CD4-positive, alpha-beta T cell treated with Interleukin-4 for 4 hours (primary cell): ENCODE measurements around the gene PRR18.

Experiments used
- DNase-seq: peaks from one replicate; pipeline ENCODE4 v3.0.0-alpha.2; 2020

Gene PRR18

DNA sequence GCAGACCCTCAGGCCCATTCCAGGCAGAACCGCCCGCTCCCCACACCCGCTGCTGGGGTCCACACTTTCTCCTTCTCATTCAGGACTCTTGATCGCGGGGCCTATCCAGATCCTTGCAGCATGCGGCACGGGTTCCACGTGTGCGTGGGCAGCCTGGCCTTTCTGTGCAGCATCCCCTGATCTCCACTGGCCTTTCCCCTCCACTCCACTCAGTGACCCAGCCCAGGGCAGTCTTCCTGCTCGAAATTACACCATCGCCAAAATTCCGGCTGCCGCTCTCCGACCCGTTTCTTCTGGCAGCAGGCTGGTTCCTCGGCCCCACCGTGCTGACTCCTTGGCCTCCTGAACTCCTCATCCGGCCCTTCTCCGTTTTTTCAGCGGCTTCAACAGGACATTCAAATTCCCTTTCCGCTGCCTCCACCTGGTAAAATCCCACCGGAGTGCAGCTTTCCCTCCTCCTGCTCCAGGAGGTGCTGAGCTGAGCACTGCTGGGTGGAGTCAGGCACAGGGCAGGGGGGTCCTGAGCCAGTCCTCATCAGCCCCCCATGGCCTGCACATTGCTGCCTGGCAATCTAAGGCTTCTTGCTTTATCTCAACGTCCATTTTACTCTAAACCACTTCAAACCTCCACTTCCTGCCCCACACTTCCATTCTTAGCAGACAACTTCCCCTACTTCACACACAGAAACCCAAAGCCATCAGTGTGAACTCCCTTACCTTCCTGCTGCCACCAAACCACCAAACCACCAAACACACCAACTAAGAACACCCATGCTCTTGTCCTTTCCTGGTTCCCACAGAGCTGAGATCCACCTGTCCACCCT lies 25.2 kb upstream of the PRR18 start:
- DNase-seq, result peak; percentile 48

- no peak for DNase-seq
Measured at GRCh38 chr6:166331503-166332415, 23.6 kb upstream of the PRR18 start.

- no peak for DNase-seq
Measured at GRCh38 chr6:166330612-166331011, 22.4 kb upstream of the PRR18 start.

DNA sequence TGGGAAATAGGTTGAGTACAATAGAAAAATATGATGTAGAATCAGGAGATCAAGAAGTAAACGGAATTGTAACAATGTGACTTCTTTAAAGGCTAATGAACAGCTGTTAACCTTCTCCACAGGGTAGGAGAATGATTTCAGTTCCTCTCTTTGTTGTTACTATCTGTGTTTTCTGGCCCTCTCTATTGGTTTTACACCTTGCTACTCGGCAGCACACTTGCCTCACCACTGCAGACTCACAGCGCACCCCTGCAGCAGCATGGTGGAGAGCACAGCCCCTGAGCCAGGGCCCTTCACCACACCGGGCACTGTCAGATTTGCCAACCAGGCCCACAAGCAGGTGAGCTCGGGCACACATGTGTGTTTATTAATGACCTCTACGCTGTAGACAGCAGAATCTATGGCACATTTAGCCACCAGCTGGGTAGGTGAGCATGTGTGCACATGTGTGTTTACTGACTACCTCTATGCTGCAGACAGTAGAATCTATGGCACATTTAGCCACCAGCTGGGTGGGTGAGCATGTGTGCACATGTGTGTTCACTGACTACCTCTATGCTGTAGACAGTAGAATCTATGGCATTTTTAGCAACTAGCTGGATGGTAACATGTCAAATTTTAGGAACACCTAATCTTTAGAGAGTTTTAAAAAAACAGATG lies 17.3 kb upstream of the PRR18 start:
- DNase-seq, result no peak

GRCh38 chr6:166323395-166323794 lies 15.2 kb upstream of the PRR18 start:
- DNase-seq, result no peak

DNA sequence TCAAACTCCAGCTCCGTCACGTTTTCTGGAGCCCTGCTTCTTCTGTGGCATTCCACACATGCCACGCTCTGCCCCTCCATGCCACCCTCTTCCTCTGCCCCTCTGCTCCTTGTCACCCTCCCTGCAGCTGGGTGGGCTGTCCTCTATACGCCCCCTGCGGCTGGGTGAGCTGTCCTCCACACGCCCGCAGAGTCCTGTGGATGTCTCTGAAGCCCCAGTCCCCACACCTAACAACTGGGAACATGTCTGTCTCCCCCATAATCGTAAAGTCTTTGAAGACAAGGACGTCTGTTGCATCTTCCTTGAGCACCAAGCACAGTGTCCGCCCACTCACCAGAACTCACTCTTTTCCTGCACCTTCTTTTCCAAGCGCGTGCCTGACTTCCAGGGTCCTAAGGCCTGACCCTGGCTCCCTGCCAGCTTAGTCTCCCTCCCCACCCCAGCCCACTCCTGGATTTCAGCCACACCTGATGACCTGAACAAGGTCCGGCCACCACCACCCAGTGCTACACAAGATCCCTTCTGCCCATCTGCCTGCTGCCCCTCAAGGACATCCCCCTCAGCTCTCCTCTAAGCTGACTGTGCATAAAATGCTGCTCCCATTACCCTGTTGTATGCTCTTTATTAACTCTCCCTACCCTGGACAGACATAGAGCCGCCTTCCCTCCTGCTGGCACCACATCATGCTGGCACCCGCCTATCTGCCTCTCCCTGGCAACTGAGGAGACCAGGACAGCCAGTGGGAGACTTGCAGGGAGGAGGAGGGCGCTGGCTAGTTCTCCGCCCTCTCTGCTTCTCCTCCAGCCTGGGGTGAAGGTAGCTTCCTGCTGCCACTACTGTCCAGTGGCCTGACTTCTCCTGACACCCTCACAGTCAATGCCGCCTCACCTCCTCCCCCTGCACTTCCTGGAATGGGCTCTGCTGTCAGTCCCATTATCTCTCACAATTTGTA lies 10.7 kb upstream of the PRR18 start:
- no peak for DNase-seq

DNA sequence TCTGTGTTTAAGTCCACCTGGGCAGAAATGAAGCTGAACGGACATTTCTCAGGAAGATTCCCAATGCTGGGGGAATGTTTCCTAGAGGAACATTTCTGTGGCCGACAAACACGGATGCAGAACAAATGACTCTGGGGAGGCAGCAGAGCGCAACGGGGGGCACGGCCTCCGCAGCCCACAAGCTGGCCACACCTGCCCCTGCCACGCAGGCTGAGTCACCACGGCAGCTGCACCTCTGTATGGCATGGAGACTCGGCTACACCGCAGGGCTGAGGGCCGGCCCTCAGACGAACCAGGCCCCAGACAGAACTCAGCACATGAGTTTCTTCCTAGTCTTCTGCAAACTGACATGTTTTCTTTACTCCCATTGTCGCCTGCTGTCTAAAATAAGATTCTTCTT lies 10.0 kb upstream of the PRR18 start:
- DNase-seq, result no peak

DNA sequence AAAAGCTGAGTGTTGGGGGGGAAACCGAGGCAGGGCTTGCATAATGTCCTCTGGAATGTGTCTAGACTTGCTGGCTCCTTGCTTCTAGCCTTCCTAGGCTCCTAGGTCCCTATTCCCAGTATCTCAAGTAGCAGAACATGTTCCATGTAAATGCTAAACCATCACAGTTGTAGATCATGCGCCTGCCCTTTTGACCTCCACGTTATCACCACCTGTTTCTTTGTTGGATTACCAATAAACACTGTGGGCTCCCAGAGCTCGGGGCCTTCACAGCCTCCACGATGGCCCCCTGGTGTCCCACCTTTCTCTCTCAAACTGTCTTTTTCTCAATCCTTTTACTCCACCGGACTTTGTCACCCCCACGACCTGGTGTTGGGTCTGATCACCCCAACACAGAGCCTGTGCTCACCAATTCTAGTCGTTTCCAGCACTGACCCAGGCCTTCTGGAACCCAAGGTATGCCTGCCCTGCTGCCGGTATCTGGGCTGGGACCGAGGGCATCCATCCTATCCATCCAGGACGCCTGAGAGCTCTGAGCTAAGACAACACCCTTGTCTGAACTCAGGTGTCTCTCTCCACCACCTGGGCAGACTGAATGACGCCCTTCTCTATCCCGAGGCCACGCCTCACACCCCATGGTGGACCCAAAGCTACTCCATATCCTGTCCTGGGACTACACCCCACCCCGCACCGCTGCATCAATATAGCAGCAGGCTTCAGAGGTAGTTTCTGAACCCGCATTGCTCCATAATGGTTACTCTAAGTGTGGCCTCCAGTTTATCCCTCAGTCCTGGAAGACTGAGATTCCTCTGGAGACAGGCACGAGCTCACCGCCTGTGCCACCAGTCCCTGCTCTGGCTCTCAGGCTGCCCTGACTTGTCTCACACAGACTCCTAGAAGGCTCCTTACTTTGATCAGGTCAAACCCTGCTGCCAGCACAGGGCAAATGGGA lies 9.3 kb upstream of the PRR18 start:
- no peak for DNase-seq

DNA sequence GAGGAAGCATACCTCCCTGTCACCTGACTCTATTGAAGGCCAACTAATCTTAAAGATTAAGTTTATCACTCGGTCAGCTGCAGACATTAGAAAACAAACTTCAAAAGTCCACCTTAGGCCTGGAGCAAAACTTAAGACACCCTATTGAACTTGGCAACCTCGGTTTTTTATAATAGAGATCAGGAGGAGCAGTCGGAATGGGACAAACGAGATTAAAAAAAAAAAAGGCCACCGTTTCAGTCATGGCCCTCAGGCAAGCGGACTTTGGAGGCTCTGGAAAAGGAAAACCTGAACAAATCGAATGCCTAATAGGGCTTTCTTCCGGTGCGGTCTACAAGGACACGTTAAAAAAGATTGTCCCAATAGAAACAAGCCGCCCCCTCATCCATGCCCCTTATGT lies 7.2 kb upstream of the PRR18 start:
- no peak for DNase-seq

DNA sequence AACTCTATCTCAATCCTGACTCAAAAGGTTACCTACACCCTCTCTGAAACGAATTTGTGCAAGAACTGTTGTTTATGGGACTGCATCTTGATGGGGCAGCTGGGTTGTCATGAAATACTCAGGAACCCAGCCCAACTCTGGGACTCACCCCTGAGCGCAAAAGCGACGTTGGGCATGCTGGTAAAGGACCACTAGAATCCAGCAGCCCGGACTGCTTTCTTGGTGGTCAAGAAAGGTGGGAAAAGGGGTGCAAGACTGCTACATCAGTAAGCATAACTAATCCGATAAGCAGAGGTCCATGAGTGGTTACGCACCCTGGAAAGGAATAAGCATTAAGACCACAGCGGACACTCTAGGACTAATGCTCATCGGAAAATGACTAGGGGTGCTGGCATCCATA lies 6.3 kb upstream of the PRR18 start:
- no peak for DNase-seq

DNA sequence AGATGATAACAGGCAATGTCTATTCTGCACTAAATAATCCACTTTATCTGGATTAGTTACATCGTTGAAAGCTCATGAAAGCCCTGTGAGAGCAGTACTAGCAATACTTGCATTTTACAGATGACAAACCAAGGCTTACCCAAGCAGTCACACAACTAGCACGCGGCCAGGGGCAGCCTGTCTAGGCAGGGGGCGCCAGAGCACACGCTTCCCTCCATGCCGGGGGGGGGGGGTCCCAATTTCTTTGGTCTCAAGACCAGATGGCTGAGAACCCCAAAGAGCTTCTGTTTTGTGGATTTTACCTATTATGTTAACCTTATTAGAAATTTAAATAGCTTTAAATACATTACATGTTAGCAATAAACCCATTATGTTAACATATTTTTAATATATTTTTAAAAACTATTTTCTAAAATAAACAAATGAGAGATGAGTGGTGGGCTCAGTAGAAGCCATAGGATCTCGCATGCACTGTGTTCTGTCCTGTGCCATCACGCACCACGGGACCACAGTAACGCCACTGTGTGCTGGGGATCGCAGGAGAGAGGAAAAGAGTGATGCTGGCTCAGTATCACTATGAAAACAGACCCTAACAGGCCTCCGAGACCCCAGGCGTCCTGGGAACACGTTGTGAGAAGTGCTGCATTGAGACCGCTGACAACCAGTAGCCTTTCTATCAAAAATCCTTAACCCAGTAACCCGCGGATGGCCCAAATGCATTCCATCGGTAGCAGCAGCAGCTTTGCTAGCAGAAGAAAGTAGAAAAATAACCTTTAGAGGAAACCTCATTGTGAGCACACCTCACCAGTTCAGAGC lies 5.3 kb upstream of the PRR18 start:
- DNase-seq, result peak; percentile 32

DNA sequence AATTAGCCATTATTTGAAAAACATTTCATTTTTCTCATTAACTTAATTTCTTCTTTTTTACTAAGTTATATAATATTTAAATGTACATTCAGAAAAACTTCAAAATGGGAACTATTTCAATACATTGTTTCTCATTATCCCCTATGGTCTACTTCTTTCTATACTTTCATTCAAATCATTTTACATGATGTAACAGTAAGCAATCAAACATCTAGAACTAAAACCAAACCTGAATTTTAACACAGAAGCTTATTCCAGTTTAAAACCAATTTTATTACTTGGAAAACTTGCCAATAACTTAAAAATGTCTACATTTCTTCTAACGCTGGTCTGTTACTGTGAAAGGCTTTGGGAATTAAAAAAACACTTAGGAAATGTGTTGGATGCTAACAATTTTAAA lies 4.6 kb upstream of the PRR18 start:
- no peak for DNase-seq

GRCh38 chr6:166310634-166311033 lies 2.4 kb upstream of the PRR18 start:
- no peak for DNase-seq

GRCh38 chr6:166309977-166310376 lies 1.8 kb upstream of the PRR18 start:
- DNase-seq, result no peak

DNA sequence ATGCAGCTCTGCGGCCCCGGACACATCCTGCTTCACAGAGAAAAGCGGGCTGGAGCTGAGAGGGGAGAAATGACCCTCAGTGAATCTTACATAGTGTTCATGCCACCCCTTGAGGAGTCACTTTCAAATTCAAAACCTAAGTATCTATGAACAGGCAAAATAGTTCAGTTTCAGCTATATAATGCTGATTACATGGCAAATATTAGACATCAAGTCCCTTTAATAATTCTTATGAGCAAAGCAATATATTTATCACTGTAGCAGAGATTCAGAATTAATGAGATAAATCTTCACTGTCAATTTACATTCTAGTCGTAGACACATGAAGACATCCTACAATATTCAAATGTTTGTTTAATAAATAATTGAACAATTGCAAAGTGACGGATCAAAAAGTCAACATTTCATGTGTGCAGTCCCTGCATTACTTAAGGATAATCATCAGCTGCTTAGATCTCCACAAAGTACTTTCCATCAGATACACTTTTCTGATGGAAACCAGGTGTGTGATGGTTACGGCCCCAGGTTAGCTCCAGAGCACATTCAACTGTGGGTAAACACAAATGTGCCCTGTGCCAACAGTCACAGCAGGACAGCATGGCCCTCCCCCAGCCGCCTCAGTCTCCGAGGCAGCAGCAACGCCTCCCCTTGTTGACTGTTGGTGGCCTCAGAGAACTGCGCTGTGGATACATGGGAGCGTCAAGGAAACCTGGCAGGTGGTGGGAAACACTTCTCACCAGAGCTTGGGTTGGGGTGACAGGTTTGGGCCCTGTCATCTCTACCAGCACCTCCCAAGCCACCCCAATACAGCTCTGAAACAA lies 787 bp upstream of the PRR18 start:
- DNase-seq, result no peak

DNA sequence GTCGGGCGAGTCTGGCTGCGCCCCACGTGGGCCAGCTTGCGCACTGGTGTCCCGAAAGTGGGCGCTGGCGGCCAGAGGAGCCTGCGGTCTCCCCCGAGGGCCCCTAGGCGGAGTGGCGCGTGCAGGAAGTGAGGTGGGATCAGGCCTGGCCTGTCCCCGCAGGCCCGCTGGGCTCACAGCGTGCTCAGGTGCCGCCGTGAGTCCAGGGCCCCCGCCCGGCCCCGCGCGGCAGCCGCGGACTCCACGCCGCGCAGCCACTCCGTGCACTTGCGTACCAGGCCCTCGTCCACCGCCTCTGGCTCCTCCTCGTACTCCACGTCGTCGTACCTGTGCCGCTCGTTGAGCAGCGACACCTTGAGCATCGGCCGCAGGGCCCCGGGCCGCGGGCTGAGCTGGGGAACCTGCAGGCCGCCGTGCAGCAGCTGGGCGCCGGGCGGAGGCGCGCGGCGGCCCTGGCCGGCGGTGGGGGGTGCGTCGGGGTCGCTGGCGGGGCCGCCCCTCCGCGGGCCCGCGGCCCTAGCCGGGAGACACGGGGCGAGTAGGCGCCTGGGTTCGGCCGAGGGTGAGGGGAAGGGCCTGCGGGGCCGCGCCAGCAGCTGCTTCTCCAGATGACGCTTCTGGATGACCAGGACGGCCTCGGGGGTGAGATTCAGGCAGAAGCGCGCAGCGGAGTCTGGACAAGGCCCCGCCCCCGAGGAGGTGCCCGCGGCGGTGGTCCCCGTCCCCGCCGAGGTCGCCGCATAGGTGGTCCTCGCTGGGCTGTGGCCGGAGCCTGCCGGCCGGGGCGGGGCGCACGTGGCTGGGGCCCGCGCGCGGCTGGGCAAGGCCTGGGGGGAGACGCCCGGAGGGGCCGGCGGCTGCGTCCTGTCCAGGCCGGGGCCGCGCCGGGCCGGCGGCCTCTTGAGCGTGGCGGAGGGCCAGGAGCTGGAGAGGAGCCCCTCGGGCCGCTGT lies 835 bp downstream of the PRR18 start:
- no peak for DNase-seq

DNA sequence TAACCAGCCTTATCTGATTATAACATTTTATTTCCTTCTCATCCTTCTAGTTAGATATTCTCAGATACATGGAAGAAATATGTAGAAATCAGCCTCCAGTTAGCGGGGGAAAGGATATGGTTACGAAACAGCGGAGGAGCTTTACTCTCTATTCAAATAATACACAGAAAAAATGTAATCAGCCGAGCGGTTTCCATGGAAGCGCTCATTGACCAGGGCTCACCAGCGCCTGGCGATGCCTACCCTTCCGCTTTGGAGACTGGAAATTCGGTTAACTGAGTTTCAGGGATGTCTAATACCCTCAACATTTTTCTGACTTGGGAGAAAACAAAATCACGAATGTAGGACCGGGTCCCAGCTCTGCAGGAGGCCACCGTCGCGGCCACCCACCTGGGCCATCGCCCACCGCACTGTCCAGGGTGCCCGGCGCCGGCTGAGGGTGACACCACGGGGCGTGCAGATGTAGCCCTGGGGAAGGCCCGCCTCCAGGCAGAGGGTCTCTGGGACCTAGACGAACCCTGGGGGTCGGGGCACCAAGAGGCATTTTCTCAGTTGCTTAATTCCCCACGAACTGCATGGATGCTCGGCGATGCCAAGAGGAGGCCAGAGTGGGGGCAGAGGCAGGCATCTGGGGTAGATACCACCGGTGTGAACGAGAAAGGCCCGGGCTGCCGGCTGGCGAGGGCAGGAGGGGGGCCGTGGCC lies 1.7 kb downstream of the PRR18 start:
- no peak for DNase-seq
